ENCODE measurements around the gene AGAP2.
"Not testable (repeated sequence)": the region's sequence is repeated elsewhere in the genome, so short reads cannot be mapped to it uniquely, and the experiment has no call there.

Gene AGAP2

DNA sequence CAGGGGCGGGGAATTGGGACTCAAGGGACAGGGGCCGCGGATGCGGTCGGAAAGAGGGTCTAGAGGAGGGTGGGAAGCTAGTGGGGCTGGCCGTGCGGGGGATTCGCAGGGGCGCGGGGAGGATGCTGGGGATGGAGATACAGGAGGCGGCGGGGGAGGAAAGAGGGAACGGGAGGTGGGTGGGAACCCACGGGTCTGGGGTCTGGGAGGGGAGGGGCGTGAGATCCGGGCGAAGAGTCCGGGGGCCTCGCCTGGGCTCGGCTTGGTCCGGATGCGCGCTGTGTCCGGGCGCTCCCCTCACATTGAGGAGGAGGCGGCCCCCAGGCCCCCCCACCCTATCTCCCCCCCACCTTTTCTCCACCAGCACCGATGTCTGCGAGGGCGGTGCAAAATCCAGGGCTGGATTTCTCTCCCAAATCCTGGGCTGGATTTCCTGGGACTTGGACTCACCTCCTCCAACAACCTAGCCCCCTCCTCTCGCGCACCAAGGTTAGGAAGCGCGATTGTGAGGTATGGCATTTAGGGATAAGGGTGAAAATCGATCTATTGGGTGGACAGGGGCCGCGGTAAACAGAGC lies at the start of gene AGAP2:
TSS of gene AGAP2 (minus strand) at position 82 of the 577 bp plus-strand sequence. CDS start 496 bp downstream, outside the sequence.
- no peak for DNase-seq (ENCODE audit: low read depth, low spot score)

DNA sequence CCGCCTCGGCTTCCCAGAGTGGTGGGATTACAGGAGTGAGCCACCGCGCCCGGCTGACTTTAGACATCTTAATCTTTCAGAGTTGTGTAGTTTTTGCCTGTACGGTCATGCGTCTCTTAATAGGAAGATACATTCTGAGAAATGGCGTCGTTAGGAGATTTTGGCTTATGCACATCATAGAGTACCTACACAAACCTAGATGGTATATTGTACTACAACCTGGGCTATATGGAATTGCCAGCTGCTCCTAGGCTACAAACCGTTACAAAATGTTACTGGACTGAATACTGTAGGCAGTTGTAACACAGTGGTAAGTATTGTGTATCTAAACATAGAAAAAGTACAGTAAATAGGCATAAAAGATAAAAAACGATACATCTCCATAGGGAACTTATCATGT lies 45.3 kb upstream of the AGAP2 start:
- DNase-seq (ENCODE audit: low read depth, low spot score): no peak

DNA sequence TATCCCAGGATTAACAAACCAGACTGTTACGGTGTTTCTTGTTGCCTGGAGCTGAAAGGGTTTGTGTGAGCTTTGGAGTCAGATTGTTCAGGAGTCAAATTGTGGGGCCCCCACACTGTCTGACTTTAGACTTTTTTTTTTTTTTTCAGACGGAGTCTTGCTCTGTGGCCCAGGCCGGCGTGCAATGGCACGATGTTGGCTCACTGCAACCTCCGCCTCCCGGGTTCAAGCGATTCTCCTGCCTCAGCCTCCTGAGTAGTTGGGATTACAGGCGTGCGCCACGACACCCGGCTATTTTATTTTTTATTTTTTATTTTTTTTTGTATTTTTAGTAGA lies 44.9 kb upstream of the AGAP2 start:
- no peak for DNase-seq (ENCODE audit: low read depth, low spot score)

DNA sequence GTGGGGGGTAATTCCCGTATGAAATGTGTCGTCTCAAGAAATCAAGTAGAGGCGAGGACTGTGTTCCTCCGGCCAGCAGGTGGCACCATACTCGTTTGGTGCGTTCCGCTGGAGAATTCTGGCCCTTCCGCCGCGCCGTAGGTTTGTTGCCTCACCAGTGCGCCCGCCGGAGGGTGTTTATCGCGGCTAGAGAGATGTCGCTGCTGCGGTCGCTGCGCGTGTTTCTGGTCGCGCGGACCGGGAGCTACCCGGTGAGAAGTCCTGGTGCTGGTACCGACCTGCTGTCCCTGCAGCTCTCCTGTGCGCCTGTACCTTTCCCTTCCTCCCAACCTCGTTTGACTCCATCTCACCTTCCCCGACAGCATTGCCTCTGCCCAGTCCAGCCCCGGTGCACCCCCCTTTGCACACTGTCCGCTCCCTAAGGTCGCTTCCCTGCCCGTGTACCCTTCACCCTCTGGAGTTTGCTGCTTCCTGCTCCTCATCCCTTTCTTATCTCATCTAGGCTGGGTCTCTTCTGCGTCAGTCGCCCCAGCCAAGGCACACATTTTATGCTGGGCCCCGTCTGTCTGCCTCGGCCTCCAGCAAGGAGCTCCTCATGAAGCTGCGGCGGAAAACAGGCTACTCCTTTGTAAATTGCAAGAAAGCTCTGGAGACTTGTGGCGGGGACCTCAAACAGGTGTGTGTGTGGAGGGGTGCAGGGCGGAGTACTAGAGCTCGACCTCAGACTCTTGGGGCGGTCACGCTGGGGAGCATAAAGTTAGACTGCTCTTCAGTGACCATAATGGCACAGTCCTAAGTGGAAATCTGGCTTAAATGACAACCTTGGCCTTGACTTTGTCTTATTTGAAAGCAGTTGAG lies 44.3 kb upstream of the AGAP2 start, which contains the start of gene TSFM:
TSS of gene TSFM (plus strand) at position 180 of the 858 bp plus-strand sequence. CDS start at position 195, 15 bp downstream.
- DNase-seq (ENCODE audit: low read depth, low spot score): peak; percentile 91

DNA sequence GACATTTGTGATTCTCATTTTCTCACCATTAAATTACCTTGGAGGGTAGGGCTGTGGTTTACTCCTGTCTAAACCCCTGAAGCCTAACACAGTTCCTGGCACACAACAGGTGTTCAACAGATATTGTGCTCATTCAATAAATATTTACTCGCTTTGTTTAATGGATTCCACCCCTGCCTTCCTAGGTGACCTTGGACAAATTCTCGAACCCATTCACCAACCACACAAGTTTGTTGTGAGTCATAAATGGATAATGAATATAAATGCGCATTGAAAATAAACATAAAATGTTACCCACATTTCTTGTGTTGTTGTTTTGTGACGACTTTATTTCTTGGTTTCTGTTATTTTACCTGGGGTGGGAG lies 43.7 kb upstream of the AGAP2 start:
- DNase-seq (ENCODE audit: low read depth, low spot score): no peak

DNA sequence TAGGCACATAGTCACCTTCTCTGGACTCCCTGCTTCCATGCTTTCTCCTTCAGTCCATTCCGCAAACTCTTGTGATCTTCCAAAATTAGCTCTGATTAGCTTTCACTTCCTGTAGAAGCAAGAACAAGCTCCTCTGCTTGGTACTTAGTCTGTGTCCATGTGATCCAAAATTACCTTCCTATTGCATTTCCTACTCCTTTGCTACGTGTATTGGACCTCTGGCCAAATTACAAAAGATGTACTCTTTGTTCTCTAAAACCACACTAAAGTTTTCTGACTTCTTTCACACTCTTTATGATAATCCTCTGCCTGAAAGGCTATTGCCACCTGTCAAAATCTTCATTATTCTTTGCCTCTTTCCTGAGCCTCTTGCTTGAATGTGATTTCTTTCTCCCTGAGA lies 43.3 kb upstream of the AGAP2 start:
- DNase-seq (ENCODE audit: low read depth, low spot score): no peak

DNA sequence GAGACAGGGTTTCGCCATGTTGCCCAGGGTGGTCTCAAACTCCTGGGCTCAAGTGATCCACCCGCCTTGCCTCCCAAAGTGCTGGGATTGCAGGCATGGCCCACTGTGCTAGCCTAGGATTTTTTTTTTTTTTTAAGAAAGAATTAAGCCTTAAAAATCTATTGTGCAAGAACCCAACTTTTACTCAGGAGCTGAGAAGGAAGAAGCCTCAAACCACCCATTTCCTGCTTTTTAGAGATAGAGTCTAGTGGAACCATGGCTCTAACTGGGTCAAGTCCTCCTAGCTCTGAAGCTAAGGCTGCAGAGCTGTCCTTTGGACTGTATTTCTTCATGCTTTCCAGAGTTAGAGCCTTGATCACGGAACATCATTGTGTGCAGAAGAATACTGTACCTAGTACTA lies 42.7 kb upstream of the AGAP2 start:
- no peak for DNase-seq (ENCODE audit: low read depth, low spot score)

DNA sequence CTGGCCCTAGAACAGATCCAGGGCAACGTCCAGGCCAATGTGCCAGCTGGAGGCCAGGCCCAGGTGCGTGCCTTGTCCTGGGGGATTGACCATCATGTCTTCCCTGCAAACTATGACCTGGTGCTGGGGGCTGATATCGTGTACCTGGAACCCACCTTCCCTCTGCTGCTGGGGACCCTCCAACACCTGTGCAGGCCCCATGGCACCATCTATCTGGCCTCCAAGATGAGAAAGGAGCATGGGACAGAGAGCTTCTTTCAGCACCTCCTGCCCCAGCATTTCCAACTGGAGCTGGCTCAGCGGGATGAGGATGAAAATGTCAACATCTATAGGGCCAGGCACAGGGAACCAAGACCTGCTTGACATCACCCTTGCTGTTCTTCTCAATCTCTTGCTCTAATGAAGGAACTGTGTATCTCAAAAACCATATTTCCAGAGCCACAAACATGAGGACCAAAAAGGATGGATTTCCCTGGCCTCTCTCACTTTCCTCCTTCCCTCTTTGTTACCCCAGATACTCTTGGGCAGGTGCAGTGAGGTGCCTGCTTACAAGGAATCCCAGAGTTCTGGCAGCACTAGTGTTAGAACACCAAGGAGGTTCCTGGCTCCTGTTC lies 41.8 kb upstream of the AGAP2 start:
- DNase-seq (ENCODE audit: low read depth, low spot score): no peak

DNA sequence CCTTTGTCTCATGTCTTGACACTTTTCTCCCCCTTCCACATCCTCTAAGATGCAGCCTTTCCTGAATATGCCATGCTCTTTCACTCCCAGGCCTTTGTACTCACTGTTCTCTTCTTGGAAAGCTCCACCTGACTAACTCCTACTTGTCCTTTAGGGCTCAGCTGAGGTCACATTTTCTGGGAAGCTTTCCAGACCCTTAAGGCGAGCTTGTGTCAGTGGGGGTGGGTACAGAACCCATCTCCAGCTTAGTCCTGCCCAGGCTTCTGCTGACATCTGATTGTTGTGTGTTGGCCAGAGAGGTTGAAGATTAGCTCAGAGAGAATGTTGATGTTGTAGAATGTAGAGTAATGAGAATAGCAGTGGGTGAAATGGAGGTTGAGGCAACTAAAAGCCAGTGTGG lies 41.2 kb upstream of the AGAP2 start:
- DNase-seq (ENCODE audit: low read depth, low spot score): no peak

DNA sequence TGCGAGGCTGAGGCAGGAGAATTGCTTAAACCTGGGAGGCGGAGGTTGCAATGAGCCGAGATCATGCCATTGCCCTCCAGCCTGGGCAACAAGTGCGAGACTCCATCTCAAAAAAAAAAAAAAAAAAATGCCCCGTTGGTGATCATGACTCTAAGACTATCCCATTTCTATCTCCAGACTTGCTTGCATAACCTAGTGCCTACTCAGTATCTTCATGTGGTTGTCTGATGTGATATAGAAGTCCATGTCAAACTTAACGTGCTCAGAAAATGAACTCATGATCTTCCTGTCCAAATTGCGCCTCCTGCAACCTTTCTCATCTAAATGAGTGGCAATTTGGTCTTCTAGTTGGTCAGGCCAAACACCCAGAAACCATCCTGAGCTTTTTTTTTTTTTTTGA lies 39.4 kb upstream of the AGAP2 start:
- DNase-seq (ENCODE audit: low read depth, low spot score): no peak

DNA sequence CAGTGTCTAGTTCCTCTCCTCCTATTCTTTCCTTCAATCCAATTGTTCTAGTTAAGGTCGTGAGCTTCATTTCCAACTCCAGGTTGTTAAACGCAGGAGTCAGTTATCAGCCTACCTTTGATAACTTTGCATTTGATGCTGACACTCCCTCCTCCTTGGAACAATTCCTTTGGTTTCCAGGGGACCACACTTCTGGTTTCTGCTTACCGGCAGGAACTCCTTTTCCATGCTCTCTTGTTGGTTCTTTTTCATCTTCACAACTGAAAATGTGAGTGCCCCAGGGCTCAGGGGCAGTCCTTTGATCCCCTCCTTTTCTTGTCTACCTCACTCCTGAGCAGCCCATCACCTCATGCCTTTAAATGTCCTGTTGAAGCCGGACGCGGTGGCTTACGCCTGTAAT lies 38.8 kb upstream of the AGAP2 start:
- DNase-seq (ENCODE audit: low read depth, low spot score): no peak

DNA sequence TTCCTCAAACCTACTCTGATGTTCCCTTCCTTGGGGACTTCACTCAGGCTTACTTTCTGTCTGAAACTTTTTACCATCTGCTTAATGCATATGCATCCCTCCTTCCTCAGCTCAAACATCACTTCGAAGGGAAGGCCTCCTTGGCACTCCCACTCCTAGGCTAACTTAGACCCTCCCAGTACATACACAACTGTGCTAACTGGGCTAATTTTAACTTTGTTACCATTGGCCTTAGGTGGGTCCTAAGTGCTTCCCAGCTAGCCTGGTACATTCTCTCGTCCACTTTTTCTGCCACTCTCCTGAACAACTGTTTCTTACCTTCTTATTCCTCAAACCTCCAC lies 37.7 kb upstream of the AGAP2 start:
- no peak for DNase-seq (ENCODE audit: low read depth, low spot score)

DNA sequence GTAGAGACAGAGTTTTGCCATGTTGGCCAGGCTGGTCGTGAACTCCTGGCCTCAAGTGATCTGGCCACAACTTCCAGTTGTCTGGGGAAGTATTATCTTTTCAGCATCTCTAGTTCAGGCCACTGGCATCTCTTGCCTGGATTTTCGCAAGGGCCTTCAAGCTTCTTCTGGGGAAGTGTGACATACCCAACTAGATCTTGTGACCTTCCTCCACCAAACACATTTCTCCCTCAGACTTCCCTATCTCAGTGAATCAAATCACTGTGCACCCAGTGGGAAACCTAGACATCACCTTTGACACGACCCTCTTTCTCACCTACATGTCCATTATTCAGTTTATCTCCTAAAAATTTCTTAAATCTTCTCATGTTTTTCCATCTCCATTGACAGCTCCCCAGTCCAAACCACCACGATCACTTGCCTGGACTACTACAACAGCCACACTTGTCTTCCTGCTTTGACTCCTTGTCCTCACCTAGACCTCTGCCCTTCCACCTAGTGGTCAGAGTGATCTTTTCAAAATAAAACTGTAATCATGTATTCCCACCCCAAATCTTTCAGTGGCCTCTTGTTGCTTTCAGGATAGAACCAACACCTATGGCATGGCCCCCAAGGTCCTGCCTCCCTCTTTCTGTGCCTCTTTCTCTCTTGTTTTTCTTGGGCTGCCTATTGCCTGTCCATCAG lies 37.2 kb upstream of the AGAP2 start:
- no peak for DNase-seq (ENCODE audit: low read depth, low spot score)

DNA sequence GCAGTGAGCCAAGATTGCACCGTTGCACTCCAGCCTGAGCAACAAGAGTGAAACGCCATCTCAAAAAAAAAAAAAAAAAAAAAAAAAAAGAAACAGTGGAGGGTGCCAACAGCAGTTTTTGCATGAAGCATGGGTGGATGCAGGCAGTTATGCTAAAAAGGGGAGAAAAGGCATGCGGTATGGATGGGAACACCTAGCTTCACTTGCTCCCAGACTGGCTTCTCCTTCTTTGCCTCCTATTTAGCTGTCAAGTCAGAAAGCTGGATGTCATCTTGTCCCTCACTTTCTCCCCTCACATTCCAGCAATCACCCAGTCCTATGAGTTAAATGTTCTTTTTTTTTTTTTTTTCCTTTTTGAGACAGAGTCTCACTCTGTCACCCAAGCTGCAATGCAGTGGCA lies 36.5 kb upstream of the AGAP2 start:
- DNase-seq (ENCODE audit: low read depth, low spot score): no peak

DNA sequence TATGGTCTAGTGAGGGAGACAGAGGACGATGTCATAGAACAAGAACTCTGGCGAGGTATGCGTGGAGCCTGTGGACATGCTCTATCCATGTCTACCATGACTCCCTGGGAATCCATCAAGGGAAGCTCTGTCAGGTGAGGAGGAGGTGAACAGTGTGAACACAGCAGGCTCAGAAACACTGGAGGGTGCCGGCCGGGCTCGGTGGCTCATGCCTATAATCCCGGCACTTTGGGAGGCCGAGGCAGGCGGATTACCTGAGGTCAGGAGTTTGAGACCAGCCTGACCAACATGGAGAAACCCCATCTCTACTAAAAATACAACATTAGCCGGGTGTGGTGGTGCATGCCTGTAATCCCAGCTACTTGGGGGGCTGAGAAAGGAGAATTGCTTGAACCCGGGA lies 36.1 kb upstream of the AGAP2 start:
- not testable (repeated sequence) for DNase-seq (ENCODE audit: low read depth, low spot score)

DNA sequence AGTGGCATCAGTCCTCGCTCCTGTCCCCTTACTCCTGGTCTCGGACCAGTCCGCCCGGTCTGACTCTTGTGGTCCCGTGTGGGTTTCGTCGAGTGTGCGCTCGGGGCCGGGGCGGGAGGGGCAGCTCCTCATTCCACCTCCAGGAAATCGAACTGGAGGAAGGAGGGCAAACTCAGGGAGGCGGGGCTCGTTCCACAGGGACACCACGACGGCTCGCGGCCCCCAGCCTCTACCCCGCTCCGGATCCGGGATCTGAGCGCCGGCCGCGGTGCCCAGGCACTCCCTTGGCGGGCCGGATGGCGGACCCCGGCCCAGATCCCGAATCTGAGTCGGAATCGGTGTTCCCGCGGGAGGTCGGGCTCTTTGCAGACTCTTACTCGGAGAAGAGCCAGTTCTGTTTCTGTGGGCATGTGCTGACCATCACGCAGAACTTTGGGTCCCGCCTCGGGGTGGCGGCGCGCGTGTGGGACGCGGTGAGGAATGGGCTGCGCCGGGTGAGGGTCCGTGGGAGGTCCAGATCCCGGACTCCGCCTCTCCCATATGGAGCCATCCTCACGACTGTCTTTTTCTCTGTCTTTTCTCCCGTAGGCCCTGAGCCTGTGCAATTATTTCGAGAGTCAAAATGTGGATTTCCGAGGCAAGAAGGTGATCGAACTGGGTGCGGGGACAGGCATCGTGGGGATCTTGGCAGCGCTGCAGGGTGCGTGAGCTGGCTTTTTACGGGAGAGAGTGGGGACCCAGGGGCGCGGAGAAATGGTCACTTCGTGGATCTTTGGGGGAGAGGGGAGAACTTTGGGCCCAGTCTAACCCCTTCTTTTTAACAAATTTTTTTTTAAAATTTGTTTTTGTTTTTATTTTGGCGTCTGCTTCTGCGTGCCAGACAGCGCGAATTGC lies 34.1 kb upstream of the AGAP2 start, which contains the start of gene EEF1AKMT3:
TSS of gene EEF1AKMT3 (plus strand) at position 186 of the 894 bp plus-strand sequence. CDS start at position 297, 111 bp downstream.
- DNase-seq (ENCODE audit: low read depth, low spot score): no peak

DNA sequence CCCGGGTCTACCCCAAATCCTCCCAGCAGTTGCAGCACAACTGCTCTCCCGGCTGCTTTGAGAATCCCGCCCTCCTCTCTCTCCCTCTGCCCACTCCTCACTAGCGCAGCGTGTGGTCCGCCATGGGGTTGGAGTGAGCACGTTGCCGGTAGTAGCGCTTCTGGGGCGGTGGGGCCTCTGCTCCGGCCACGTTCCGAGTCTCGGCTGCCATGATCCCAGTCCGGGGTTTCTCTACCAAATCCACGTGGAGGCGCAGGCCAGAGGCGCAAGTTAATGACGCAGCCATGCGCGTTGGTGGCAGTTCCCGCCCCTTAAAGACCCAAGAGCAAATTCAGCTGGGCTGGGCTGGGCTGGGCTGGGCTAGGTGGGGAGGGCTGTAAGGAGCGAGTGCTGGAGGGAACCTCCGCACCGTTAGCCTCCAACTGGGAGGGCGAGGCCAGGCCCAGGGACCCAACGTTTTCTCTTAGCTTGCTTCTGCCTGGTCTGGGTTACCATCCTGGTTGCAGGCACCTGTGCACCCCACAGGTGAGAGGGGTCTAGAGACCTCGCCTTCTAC lies 33.4 kb upstream of the AGAP2 start, which contains the start of gene METTL1:
TSS of gene METTL1 (minus strand) at position 233 of the 556 bp plus-strand sequence. CDS start at position 211, 22 bp downstream.
- DNase-seq (ENCODE audit: low read depth, low spot score): peak; percentile 88

DNA sequence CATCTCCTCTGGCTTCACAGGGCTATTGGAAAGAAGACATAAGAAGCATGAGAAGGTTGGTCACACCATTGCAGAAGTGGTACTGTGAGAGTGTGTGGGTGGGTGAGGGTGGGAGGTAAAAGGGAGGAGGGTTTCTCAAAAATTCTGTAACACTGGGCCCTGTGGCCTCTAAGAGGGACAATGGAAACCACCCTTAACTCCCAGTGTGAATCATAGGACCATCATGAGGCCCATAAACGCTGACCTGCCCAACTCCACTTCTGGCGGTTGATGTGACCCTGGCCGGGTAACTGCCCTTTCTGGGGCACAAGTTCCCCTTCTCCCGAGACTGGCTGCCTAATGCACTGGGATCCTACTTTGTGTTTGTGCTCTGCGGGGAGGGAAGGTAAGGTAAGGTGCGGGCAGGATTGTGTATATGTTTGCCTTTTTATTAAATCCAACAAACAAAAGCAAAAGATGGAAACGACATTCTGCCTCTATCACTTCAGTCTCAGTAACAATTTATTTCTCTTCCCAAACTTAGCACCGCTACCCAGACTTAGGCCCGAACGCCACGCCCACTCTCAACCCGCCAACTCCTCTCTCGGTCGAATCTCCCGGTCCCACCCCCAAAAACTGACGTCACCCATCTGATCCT lies 32.8 kb upstream of the AGAP2 start:
- peak; percentile 90 for DNase-seq (ENCODE audit: low read depth, low spot score)

DNA sequence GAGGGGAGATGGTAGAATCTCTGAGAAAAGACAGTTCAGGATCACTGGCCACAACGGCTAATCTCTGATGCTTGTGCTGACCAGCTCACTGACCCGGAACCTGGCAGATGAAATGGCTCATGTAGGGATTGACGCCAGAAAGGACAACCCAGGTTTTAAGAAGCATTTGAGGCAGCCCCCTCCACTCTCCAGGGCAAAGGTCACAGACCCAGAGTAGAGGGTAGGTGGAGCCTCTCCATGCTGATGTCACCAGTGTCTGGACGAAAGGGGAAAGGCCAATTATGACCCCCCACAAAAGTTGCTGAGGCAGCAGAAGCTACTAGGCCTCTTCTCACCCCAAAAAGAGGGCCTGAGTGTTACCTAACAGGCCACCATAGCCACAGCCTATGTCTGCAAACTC lies 32.2 kb upstream of the AGAP2 start:
- DNase-seq (ENCODE audit: low read depth, low spot score): no peak

DNA sequence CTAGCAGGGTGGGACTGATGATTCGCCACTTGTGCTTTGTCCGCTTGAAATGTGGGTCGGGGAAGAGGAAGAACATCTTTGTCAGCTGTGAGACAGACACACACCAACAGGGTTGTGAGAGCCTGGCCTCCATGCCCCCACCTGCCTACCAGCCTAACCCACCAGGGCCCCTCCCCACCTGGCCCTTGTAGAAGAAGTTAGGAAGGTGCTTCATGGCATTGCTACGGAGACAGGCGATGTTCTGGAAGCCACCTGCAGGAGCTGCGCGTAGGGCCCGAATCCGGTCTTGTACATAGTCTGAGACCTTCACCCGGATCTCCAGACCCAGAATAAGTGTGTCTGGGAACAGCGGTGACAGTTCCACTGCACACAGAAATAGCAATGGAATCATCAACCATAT lies 31.1 kb upstream of the AGAP2 start:
- no peak for DNase-seq (ENCODE audit: low read depth, low spot score)

All from activated naive CD8-positive, alpha-beta T cell treated with anti-CD3 and anti-CD28 coated beads, Interleukin-2, amount 50 U/mL, for 16 hours (primary cell).